Measurements from ENCODE around the gene RPL26.
"Not testable (repeated sequence)": the region's sequence is repeated elsewhere in the genome, so short reads cannot be mapped to it uniquely, and the experiment has no call there.

RPL26 gene

GRCh38 chr17:8362651-8363332 lies 20.2 kb downstream of the RPL26 start:
- DNase-seq: no peak

- DNase-seq: no peak
Observed at GRCh38 chr17:8360751-8361150, 22.2 kb downstream of the RPL26 start.

GRCh38 chr17:8360260-8360659 lies 22.7 kb downstream of the RPL26 start:
- no peak for DNase-seq

- no peak for DNase-seq
Observed at GRCh38 chr17:8359769-8360168, 23.2 kb downstream of the RPL26 start.

- no peak for DNase-seq
Observed at GRCh38 chr17:8357910-8358309, 25.1 kb downstream of the RPL26 start.

GRCh38 chr17:8354236-8354635 lies 28.8 kb downstream of the RPL26 start:
- DNase-seq: no peak

GRCh38 chr17:8353736-8354135 lies 29.3 kb downstream of the RPL26 start:
- DNase-seq: no peak

GRCh38 chr17:8350339-8350738 lies 32.7 kb downstream of the RPL26 start:
- DNase-seq: no peak

- not testable (repeated sequence) for DNase-seq
Observed at GRCh38 chr17:8347001-8347400, 36.0 kb downstream of the RPL26 start.

- no peak for DNase-seq
Observed at GRCh38 chr17:8345951-8346665, 36.9 kb downstream of the RPL26 start.

GRCh38 chr17:8345052-8345690 lies 37.8 kb downstream of the RPL26 start:
- DNase-seq: no peak

- DNase-seq: no peak
Observed at GRCh38 chr17:8341456-8341855, 41.5 kb downstream of the RPL26 start.

- DNase-seq: no peak
Observed at GRCh38 chr17:8339540-8339939, 43.5 kb downstream of the RPL26 start, which contains the start of gene ODF4. Gene ODF4 (plus strand): TSS chr17:8339840. CDS start chr17:8340052, 212 bp downstream.

- no peak for DNase-seq
Observed at GRCh38 chr17:8338753-8339140, 44.2 kb downstream of the RPL26 start.

GRCh38 chr17:8337802-8338752 lies 44.9 kb downstream of the RPL26 start:
- no peak for DNase-seq

- DNase-seq: no peak
Observed at GRCh38 chr17:8333281-8333680, 49.7 kb downstream of the RPL26 start.

GRCh38 chr17:8332688-8333087 lies 50.3 kb downstream of the RPL26 start:
- no peak for DNase-seq

GRCh38 chr17:8332128-8332527 lies 50.9 kb downstream of the RPL26 start:
- no peak for DNase-seq
